Globus pallidus (tissue), 1 donor: Measurements from ENCODE around the gene GRAMD1B.
"Not testable (repeated sequence)": the region's sequence is repeated elsewhere in the genome, so short reads cannot be mapped to it uniquely, and the experiment has no call there.

Source experiments
- DNase-seq: peaks from one replicate; pipeline ENCODE4 v3.0.0-alpha.2; 2015; ENCODE audit warnings: low spot score

GRAMD1B gene

GRCh38 chr11:123567466-123567865 lies 137.4 kb downstream of the GRAMD1B start:
- DNase-seq, result peak; percentile 57

GRCh38 chr11:123568367-123568870 lies 138.3 kb downstream of the GRAMD1B start:
- no peak for DNase-seq

- DNase-seq, result no peak
Measured at GRCh38 chr11:123569393-123569792, 139.3 kb downstream of the GRAMD1B start.

- no peak for DNase-seq
Measured at GRCh38 chr11:123570939-123571580, 141.0 kb downstream of the GRAMD1B start.

DNA sequence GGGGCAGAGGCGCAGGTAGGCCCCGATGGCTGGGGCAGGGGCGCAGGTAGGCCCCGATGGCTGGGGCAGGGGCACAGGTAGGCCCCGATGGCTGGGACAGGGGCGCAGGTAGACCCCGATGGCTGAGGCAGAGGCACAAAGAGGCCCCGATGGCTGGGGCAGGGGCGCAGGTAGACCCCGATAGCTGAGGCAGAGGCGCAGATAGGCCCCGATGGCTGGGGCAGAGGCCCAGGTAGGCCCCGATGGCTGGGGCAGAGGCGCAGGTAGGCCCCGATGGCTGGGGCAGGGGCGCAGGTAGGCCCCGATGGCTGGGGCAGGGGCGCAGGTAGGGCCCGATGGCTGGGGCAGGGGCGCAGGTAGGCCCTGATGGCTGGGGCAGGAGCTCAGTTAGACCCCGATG lies 142.7 kb downstream of the GRAMD1B start:
- DNase-seq, result not testable (repeated sequence)

DNA sequence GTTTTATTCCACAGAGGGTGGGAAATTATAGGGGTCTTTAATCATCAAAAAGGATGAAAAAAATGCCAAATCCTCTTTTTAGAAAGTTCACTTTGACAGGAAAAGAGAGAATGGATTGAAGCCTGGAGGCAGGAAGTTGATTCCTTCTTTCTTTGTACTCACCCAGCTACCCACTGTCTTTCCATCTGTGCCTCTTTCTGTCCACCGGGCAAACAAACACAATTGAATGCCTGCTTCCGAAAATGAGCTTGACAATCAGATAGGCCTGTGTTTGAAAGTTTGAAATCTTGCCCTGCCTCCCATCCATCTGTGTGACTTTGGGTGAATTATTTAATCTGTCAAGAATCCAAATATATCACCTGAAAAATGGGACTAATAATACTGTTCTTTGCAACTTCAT lies 143.2 kb downstream of the GRAMD1B start:
- DNase-seq, result no peak

DNA sequence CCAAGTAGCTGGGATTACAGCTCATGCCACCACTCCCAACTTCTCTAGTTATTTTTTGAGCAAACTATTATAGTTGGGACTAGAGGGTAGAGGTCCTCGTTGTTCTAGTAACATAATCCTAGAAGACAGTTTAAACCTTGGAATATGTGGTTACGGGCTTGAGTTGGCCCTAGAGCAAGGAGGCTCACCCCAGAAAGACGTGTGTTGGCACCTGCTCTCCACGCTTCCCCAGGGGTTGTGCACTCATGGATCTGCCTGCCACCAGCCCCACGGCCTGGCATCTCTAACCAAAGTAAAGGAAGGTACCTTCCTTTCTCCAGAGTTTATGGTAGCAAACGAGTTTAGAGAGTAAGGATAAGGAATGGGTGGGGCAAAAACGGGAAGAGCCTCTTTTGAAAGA lies 145.4 kb downstream of the GRAMD1B start:
- no peak for DNase-seq

GRCh38 chr11:123576082-123576481 lies 146.0 kb downstream of the GRAMD1B start:
- DNase-seq, result no peak

DNA sequence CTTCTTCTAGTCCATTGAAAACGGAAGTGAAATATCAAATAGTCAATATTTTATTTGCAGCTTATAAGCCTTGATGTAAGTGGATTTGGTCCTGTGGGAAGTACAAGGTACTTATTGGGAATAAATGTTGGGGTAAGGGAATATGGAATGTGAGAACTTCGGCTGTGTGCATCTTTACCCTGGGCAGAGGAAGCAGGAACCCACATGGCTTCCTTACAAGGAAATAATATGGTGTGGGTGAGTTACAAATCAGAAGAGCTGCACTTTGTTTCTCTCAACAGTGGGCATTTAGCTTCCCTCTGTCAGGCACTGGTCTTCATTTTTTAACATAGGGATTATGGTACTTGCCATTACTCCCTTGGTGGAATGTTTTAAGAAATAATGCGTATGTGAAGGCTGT lies 146.4 kb downstream of the GRAMD1B start:
- DNase-seq, result no peak

GRCh38 chr11:123577081-123577598 lies 147.1 kb downstream of the GRAMD1B start:
- DNase-seq, result peak; percentile 54

- DNase-seq, result no peak
Measured at GRCh38 chr11:123578778-123579481, 148.9 kb downstream of the GRAMD1B start.

- DNase-seq, result no peak
Measured at GRCh38 chr11:123579482-123579812, 149.4 kb downstream of the GRAMD1B start.

DNA sequence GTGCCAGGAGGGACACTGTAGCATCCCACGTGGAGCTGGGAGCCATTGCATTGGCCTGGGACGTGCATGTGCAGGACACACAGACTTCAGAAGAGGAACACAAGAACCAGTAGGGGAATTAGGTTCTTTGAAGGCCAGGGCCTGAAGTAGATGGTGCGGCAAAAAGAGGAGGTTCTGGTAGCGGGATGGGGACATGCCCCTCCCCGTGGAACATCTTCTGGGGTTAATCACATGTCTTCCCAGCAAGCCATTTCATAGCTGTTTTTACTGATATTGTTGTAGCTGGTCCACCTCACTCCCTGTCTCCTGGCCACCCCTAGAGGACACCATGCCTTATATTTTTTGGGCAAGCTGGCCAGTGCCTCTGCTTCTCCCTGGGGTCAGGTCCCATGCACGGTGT lies 150.1 kb downstream of the GRAMD1B start:
- DNase-seq, result no peak

DNA sequence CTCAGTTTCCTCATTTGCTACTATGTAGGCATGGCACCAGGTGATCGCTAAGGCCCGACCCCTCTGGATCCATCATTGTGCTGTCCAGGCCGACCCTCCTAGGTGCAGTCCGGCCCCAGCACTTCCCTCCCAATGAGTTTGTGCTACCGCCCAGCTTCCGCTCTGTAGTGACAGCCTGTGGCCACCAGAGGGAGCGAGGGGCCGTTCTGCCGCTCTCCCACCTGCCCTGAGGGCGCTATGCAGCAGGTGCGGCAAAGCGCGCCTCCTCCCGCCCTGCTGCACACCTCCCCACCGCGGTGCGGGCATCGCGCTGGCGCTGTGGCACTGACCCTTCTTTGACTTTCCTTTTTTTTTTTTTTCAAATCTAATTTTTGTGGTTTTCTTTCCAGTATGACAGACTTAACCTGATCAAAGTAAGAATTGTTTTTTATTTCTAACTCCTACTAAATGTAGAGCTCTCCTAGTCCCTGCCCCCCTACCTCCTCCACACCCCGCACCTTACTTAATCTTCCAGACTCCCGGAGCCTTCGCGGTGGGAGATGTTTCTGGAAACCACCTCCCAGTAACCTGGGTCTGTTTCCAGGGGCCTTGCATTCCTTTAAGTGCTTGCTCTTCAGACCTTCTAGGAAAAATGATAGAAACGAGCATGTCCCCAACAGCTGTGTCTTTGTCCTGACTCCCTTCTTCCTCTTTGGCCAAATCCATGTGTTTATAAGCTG lies 150.6 kb downstream of the GRAMD1B start:
- DNase-seq, result no peak

DNA sequence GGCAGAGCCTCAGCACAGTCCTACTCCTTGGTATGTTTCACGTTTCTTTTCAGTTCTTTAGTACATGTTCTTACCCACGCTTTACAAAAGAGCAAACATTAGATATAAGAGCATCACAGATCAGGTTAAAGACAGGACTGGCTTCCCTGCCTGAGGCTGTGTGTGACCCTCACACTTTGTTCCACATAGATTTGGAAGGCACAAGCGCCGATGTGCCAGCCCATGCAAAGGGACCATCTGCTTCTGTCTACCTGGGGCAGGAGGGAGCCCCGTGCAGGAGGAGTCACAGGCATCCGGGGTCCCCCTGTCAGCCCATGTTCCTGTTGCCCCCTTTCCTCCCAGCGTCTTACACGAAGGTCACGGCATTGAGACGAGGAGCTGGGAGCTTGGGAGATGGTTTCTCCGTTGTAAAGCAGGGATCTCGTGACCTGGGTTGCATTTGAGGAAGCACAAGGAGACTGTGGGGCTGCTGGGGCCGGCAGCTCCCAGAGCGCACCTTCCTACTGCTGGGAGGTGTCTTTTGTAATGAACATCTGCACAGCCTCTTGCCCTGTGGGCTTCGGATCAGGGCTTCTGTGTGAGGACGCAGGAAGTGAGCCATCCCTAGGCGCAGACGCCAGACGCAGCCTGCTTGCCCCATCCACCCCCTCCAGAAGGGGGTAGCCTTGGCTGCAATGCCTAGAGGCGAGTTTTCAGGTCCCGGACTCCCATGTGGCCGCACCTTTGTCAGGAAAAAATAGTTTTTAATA lies 151.8 kb downstream of the GRAMD1B start:
- no peak for DNase-seq

DNA sequence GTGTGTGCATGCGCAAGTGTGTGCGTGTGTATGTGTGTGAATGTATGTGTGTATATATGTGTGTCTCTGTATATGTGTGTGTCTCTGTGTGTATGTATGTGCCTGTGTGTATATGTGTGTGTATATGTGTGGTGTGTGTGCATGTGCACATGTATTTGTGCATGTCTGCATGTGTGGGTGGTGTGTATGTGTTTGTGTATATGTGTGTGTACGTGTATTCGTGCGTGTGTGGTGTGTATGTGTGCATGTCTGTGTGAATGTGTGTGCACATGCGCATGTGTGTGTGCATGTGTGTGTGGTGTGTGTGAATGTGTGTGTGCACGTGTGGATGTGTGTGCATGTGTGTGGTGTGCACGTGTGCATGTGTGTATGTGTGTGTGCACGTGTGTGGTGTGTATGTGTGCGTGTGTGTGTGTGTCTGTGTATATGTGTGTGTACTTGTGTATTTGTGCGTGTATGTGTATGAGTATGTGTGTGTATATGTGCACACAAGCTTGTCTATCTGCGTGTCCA lies 153.0 kb downstream of the GRAMD1B start:
- DNase-seq, result no peak

- no peak for DNase-seq
Measured at GRCh38 chr11:123584186-123584585, 154.1 kb downstream of the GRAMD1B start.

- no peak for DNase-seq
Measured at GRCh38 chr11:123584737-123585136, 154.7 kb downstream of the GRAMD1B start.

DNA sequence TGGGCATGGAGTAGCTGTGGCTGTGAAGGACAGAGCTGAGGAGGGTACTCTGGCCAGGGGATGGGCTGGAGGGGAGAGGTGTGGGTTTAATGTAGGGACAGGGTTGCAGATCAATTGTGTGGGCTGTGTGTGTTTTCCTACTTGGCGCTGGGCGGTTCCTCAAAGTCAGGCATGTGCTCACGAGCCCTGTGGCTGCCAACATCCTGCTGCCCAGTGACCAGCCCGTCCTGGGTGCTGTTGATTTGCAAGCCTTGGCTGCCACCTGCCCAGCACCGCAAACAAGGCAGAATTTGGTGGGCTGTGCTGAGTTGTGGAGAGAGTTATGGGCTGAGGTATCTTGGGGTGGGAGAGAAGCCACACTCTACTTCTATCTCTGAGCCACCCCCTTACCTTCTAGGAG lies 155.1 kb downstream of the GRAMD1B start:
- DNase-seq, result no peak

- DNase-seq, result no peak
Measured at GRCh38 chr11:123585706-123586105, 155.6 kb downstream of the GRAMD1B start.

GRCh38 chr11:123586568-123586967 lies 156.5 kb downstream of the GRAMD1B start:
- no peak for DNase-seq

DNA sequence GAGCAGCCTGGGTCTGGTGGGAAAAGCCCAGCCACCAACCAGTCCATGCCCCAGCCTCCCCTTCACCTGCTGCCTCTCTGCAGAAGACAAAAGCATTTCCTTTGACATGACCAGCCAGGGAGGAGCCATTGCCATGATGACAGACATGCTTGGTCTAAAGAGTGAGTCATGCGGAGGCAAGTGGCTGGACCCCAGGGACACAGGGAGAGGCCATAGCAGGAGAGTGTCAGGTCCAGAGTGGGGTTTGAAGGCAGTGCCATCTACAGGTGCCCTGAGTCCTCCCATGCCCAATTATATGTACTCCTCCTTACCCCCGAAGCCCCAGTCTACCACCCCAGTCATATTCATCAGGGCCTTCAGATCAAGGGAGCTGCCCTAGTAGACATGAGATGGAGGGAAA lies 157.0 kb downstream of the GRAMD1B start:
- no peak for DNase-seq
